Transverse colon (tissue), 4 donors: ENCODE measurements around the gene SPN.

Source experiments
- CTCF ChIP-seq, 5 experiments: fragments of 200-600 bp in 3 of 5; fragments of 450-650 bp in 2 of 5; sonication (generic) in 3 of 5; IDR thresholded peaks; 1 replicate in 2 of 5; 2 replicates in 3 of 5; pipeline ENCODE4 v1.5.1; 2016 to 2017; ENCODE audit warnings: antibody characterized with exemption in 5 of 5, inconsistent platforms in 3 of 5, mild to moderate bottlenecking in 2 of 5, moderate library complexity in 1 of 5
- EP300 ChIP-seq: sonication (generic); formaldehyde crosslinking; IDR thresholded peaks from one replicate; pipeline ENCODE4 v1.6.1; 2017; ENCODE audit warnings: antibody characterized with exemption, low read depth
- POLR2A ChIP-seq: fragments of 450-650 bp; IDR thresholded peaks from one replicate; pipeline ENCODE4 v1.6.1; 2016; ENCODE audit warnings: antibody characterized with exemption, mild to moderate bottlenecking, moderate library complexity
- POLR2AphosphoS5 ChIP-seq, 3 donors: sonication (generic); formaldehyde crosslinking; IDR thresholded peaks; one replicate each; pipeline ENCODE4 v1.6.1; 2016; ENCODE audit warnings: antibody characterized with exemption in 3 of 3

- no peak for TF ChIP-seq POLR2AphosphoS5 (IDR thresholded peaks at IDR 0.05)
- no peak for TF ChIP-seq CTCF (IDR thresholded peaks at IDR 0.05)
- no peak for TF ChIP-seq POLR2A
- no peak for TF ChIP-seq EP300
Measured at GRCh38 chr16:29686740-29687332, 23.8 kb downstream of the SPN start.
